ENCODE data around the gene LDLRAD2.
"Not testable (repeated sequence)": the region's sequence is repeated elsewhere in the genome, so short reads cannot be mapped to it uniquely, and the experiment has no call there.

The LDLRAD2 gene, protein sequence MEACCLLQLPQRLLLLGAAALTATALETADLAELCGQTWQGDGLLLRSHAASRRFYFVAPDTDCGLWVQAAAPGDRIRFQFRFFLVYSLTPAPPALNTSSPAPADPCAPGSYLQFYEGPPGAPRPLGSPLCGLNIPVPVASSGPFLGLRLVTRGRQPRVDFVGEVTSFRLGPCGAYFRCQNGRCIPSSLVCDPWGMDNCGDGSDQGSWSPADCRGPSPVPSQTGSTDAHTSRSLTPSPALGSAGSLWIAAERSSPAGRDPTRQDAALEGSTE
- 0 to 0.23 (median 0) reads per million in 4 donors for total RNA-seq

DNA sequence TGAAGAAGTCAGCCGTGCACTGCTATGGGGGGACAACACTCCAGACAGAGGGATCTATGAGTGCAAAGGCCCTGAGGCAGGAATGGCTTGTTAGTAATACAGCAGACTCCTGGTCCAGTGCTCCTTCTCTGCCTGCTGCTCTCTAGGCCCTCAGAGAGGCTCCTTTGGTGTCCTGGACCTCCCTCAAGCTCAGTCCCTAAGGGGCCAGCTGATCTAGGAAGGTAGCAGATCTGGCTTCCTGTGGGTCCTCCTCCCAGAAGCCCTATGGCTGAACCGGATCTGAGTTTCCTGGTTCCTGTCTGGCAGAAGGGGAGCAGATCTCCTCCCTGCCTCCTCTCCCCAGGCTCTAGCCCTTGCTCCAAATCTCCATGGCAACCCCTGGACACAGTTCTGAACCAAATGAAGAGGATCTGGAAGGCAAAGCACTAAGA lies at the start of gene LDLRAD2:
Gene LDLRAD2, plus strand, starts transcription at position 391 of the 431 bp plus-strand sequence. CDS start 187 bp downstream, outside the sequence.
- DNase-seq, result no peak

DNA sequence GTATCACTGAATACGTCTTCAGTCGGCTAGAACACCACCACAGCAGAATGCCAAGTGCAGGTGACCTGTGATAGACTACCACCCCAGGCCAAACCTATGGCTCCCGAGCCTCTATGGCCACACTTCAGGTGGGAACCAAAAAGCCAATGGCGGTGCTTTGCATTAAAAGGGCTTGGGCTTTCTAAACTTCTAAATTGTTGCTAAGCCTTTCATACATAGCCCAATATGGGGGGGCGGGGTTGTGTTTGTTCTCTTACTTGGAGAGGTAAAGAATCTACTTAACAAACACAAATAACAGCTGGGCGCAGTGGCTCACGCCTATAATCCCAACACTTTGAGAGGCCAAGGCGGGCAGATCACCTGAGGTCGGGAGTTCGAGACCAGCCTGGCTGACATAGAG lies 48.8 kb upstream of the LDLRAD2 start:
- no peak for DNase-seq

DNA sequence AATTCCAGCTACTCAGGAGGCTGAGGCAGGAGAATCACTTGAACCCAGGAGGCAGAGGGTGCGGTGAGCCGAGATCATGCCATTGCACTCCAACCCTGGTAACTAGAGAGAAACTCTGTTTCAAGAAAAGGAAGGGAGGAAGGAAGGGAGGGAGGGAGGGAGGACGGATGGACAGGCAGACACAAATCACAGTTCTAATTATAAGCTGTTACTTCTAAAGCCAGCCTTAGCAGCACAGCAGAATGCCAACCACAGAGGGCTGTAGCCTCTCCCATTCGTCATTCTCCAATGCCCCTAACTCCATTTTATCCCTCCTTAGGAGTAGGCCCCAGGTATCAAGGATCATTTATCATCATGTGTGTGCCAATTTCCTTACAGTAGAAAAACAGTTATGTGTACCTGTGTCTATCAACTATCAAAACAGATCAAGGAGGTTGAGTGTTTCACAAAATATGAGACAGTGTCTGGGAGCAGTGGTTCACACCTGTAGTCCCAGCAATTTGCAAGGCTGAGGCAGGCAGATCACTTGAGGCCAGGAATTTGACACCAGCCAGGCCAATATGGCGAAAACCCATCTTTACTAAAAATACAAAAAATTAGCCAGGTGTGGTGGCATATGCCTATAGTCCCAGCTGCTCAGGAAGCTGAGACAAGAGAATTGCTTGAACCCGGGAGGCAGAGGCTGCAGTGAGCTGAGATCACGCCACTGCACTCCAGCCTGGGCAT lies 48.2 kb upstream of the LDLRAD2 start:
- DNase-seq, result no peak

DNA sequence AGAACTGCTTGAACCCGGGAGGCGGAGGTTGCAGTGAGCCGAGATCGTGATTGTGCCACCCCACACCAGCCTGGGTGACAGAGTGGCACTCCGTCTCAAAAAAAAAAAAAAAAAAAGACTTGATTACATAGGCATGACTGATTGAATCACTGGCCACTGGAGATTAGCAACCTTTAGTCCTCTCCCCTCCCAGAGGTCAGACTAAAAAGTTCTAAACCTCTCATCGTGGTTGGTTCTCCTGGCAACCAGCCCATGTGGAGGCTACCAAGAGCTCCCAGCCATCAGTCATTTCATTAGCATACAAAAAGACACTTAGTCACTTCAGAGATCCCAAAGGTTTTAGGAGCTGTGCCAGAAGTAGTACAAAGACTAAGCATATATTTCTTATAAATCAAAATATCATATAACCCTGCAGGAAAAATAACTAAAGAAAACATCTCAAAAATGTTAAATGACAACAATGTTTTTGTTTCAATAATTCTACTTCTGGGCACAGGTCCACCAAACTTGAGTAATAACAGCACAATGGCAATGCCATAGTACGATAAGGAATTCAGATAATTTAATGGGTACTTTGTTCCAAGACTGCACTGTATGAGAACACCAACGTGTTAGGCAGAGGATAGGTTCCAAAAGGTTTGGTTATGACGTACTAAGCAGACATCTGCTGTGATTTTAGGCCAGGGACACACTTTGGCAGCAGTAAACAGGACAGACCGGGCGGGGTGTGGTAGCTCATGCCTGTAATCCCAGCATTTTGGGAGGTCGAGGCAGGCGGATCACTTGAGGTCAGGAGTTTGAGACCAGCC lies 47.2 kb upstream of the LDLRAD2 start:
- no peak for DNase-seq

DNA sequence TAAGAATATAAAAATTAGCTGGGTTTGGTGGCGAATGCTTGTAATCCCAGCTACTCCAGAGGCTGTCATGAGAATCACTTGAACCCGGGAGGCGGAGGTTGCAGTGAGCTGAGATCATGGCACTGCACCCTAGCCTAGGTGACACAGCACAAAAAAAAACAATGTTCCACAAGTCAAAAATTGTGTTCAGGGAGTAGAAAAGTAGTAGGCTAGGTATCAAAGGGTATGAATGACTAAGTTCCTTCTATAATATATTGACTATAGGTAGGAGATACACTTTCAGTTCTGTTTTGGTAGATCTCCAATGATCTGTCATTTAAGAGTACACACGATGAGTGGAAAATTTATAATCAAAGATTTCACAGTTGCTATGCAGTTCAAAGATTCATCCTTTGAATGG lies 45.9 kb upstream of the LDLRAD2 start:
- no peak for DNase-seq

DNA sequence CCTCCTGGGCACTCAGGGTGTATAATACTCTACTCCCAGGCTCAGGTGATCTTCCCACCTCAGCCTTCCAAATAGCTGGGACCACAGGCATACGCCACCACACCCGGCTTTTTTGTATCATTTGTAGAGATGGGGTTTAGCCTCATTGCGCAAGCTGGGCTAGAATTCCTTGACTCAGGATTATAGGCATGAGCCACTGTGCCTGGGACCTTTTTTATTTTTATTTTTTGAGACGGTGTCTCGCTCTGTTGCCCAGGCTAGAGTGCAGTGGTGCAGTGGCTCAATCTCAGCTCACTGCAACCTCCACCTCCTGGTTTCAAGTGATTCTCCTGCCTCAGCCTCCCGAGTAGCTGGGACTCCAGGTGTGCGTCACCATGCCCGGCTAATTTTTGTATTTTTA lies 45.0 kb upstream of the LDLRAD2 start:
- not testable (repeated sequence) for DNase-seq

DNA sequence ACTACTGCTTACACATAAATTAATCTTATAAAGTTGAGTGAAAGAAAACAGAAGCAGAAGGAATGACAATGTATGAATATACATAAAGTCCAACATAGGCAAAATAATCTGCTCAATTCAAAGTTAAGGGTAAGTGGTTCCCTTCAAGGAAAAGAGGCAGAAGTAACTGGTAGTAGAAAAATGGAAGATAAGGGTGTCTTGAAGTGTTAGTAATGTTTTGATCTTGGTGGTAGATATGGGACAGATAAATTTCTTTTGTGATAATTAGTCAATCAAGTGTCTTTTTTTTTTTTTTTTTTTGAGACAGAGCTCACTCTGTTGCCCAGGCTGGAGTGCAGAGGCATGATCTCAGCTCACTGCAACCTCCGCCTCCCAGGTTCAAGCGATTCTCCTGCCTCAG lies 41.9 kb upstream of the LDLRAD2 start:
- DNase-seq, result no peak

DNA sequence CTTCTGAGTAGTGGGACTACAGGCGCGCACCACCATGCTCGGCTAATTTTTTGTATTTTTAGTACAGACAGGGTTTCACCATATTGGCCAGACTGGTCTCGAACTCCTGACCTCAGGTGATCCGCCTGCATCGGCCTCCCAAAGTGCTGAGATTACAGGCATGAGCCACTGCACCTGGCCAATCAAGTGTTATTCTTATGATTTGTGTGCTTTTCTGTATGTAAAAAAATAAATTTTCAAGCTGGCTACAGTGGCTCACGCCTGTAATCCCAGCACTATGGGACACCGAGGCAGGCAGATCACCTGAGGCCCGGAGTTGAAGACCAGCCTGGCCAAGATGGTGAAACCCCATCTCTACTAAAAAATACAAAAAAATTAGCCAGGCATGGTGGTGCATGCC lies 41.5 kb upstream of the LDLRAD2 start:
- DNase-seq, result not testable (repeated sequence)

DNA sequence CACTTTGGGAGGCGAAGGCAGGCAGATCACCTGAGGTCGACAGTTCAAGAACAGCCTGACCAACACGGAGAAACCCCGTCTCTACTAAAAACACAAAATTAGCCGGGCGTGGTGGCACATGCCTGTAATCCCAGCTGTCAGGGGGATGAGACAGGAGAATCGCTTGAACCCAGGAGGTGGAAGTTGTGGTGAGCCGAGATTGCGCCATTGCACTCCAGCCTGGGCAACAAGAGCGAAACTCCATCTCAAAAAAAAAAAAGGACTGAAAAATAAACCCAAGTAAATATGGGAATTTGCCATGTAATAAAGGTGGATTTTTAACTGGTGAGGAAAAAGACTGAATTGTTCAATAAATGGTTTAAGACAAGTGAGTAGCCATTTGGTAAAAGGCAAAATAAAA lies 40.4 kb upstream of the LDLRAD2 start:
- DNase-seq, result not testable (repeated sequence)

DNA sequence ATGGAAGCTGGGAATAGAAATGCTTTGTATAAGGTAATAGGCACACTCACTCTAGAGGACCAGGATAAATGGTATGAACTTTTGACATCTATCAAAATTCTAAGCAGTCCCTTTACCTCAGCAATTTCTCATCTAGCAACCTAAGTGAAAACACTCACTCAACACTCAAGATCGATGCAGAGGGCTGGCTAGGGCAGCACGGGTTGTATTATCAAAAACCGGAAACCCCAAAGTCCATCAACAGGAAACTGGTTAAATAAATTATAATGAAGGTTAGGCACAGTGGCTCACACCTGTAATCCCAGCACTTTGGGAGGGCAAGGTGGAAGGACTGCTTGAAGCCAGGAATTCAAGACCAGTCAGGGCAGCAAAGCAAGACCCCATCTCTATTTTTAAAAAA lies 38.5 kb upstream of the LDLRAD2 start:
- peak in 2 of 5 donors; percentile 19 to 43 for DNase-seq

DNA sequence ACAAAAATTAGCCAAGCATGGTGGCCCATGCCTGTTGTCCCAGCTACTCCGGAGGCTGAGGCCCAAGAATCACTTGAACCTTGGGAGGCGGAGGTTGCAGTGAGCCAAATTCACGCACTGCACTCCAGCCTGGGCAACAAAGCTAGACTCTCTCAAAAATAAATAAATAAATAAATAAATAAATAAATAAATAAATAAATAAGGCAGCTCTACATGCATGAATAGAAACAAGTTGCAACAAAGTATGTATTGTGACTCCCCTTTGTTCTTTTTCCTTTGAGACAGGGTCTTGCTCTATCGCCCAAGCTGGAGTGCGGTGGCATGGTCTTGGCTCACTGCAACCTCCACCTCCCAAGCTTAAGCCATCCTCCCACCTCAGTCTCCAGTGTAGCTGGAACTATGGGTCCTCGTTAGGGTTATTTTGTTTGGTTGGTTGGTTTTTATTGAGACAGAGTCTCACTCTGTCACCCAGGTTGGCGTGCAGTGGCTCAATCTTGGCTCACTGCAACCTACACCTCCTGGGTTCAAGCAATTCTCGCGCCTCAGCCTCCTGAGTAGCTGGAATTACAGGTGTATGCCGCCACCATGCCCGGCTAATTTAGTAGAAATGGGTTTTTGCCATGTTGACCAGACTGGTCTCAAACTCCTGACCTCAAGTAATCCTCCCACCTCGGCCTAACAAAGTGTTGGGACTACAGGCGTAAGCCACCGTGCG lies 37.1 kb upstream of the LDLRAD2 start:
- DNase-seq, result no peak

DNA sequence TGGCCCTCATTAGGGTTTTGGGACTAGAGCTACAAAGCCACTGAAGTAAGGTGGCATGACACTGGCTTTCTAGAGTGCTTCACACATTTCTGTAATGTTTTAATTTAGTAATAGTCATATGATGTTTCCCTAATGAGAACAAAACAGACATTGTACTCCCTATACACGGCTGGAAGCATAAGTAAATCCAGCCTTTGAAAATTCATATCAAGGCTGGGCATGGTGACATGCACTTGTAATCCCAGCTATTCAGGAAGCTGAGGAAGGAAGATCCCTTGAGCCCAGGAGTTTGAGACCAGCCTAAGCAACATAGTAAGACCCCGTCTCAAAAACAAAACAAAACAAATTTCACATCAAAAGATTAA lies 36.5 kb upstream of the LDLRAD2 start:
- DNase-seq, result no peak

DNA sequence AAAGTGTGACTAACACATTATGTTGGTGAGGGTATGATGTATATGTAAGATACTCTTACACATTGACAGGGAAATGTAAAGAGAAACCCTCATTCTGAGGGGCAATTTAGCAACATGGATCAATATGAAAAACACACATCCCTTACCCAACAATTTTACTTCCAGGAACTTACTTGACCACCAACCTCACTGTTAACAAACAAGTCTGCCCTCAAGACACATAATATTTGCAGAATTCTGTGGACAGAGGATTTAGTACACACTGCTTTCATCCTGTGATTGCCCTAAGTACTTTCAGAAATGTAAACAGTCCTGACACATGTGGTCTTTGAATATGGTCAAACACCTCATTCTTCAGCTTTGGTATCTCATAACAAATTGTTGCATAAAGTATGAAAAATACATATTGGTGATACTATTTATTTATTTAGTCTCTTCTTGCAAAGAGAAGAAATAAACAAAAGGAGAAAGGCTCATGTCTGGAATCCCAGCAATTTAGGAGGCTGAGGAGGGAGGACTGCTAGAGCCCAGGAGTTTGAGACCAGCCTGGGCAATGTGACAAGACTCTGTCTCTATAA lies 36.0 kb upstream of the LDLRAD2 start:
- DNase-seq, result no peak

DNA sequence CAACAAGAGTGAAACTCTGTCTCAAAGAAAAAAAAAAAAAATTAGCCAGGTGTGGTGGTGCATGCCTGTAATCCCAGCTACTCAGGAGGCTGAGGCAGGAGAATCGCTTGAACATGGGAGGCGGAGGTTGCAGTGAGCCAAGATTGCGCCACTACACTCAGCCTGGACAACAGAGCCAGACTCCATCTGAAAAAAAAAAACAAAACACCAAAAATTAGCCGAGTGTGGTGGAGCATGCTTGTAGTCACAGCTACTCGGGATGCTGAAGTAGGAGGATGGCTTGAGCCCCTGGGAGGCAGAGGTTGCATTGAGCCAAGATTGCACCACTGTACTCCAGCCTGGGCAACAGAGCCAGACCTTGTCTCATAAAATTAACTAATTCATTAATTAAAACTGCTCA lies 35.1 kb upstream of the LDLRAD2 start:
- not testable (repeated sequence) for DNase-seq

DNA sequence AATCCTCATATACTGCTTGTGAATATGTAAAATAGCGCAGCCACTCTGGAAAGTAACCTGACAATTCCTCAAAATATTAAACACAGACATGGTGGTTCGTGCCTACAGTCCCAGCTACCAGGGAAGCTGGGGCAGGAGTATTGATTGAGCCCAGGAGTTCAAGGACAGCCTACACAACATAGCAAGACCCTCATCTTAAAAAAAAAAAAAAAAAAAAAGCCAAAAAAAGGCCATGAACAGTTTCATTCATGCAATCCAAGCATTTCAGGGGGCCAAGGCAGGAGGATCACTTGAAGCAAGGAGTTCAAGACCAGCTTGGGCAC lies 33.7 kb upstream of the LDLRAD2 start:
- DNase-seq, result no peak

DNA sequence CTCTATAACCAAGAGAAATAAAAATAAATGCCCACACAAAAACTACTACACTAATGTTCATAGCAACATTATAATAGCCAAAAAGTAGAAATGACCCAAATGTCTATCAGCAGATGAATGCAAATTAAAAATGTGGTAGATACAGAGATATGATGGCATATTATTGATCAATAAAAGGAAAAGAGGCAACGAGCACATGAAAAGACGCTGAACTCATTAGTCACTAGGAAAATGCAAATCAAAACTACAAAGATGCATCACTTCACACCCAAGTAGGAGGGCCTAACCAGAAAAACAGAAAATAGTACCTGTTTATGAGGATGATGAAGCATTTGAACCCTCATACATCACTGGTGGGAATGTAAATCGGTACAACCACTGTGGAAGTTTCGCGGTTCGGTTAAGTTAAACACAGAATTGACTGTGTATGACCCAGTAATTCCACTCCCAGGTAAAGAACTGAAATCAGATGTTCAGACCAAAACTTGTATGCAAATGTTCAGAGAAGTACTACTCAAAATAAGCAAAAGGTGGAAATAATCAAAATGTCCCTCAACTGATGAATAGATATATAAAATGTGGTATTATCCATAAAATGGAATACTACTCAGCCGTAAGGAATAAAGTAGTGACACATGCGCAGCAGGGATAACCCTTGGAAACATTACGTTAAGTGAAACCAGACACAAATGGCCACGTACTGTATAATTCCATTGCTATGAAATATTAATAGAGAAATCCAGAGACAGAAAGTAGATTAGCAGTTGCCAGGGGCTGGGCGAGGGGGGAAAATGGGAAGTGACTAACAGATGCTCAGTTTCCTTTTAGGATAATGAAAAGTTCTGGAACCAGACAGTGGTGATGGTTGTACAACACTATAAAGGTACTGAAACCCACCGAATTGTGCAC lies 32.2 kb upstream of the LDLRAD2 start:
- DNase-seq, result peak in 1 of 5 donors; percentile 66

DNA sequence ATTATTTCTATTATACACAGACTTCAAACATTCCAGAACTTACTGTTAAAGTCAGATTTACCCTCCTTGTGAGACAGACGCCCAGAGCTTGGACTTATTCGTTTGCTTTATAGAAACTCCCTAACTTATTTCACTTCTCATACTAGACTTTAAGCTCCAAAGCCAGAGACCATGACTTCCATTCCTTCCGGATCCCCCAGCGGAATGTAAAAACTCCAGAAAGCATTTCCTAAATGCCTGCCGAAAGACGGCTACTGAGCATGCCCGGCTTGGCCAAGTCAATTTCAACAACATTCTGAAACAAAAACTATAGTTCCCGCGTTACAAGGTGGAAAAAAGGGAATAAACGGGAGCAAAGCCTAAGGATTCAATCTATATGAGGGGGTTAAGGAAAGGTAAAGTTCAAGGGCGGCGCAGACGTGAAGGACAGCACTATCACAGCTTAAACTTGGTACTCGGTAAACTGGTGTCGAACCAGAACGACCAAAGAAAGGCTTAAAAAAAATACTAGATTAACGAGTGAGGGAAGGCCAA lies 30.2 kb upstream of the LDLRAD2 start:
- DNase-seq, result no peak

DNA sequence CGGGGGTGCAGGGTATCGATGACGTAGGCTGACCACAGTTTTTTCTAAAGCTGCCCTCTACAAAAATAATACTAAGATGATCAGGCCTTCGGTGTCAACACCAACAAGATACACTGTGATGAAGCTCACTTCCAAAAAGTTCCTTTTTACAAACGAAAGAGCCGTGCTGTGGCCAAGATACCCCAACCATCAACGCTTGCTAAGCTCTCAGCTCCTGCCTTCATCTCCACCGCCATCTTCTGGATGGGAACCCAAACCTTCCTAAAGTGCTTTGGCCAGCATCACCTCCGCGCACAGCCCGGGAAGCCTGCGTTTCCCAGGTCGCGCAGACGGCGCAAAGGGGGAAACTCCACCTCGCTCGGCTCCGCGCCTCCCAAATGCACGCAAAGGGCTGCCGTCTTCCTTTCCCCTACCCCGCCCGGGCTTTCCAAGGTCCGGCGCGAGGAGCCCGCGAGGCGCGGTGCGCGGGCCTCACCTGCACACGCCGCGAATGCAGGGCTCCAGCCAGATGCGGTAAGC lies 29.7 kb upstream of the LDLRAD2 start:
- DNase-seq, result peak; percentile 7 to 66 (median 41)

DNA sequence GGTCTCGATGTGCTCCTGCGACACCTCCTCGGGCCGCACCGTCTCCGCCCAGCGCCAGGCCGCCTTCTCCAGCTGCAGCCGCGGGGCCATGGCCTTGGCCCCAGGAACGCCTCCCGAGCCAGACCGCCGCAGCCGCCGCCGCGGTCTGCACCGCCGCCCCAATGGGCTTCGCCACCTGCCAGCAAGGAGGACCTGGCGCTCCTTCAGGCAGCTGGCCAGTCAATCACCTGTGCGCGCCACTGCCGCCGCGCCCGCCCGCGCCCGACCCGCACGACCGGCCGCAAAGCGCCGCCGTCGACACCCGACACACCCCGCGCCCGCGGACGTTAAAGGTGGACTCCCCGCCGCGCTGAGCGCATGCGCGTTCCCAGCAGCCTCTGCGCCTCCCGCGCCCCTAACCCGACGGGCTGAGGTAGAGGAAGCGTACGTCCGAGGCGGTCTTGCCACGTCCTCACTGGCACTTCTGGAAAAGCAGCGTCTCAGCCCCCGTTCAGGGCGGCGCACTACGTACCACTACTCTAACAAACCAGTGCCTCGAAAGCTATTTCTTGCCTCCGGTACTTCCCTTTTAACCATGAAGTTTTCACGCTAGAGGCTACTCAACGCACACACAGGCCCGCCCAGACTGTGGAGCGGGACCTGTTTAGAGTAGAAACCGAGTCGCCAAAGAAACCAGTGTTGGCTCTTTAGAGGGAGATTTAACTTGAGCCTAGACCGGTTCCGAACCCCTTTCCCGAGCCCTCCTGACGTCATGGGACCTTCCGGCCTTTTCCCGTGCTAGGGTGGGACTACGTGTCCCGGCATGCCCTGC lies 29.0 kb upstream of the LDLRAD2 start, which contains the start of gene USP48:
Gene USP48, minus strand, starts transcription at position 282 of the 811 bp plus-strand sequence. Its CDS starts 192 bp downstream, at position 90.
- peak; percentile 93 to 98 (median 94) for DNase-seq
